Keratinocyte (primary cell): ENCODE results near the gene PLCL2. TPM values are rescaled to one million over a fixed set of nuclear protein-coding genes. Genes with fewer than 3 reads are reported as not detected.

Experiments
- DNase-seq: peaks from one replicate; pipeline ENCODE4 v3.0.0-alpha.2; 2011; ENCODE audit warnings: low read depth, missing footprints, low spot score
- FAIRE-seq: peaks from 2 replicates; lab custom pipeline; 2011; peaks lifted over from hg19 to GRCh38; lab: Jason Lieb, UNC
- H2AFZ ChIP-seq: 2 replicates; pipeline ENCODE4 v1.6.0; 2012; ENCODE audit warnings: low read length, control low read depth, inconsistent platforms; ENCODE audit not compliant: control insufficient read depth
- H3K27ac ChIP-seq: 2 replicates; pipeline ENCODE4 v1.5.1; 2011; ENCODE audit warnings: low read length; ENCODE audit not compliant: control insufficient read depth, insufficient read depth
- H3K27me3 ChIP-seq: 3 replicates; pipeline ENCODE4 v1.6.0; 2011; ENCODE audit warnings: low read length; ENCODE audit not compliant: control insufficient read depth, insufficient read depth; ENCODE audit errors: extremely low read depth
- H3K36me3 ChIP-seq, 2 experiments: 2 replicates in 1 of 2; 3 replicates in 1 of 2; pipeline ENCODE4 v1.5.1; 2011; ENCODE audit warnings: low read length in 2 of 2, mild to moderate bottlenecking in 1 of 2; ENCODE audit not compliant: control insufficient read depth in 2 of 2, insufficient read depth in 2 of 2; ENCODE audit errors: extremely low read depth in 1 of 2
- H3K4me1 ChIP-seq: 3 replicates; pipeline ENCODE4 v1.5.1; 2011; ENCODE audit warnings: low read length; ENCODE audit not compliant: control insufficient read depth, insufficient read depth; ENCODE audit errors: extremely low read depth
- H3K4me2 ChIP-seq: 3 replicates; pipeline ENCODE4 v1.6.0; 2011; ENCODE audit warnings: low read depth, low read length; ENCODE audit not compliant: control insufficient read depth, insufficient read depth; ENCODE audit errors: extremely low read depth
- H3K4me3 ChIP-seq, 3 experiments: fragments of 200-600 bp in 1 of 3; sonication (generic) in 1 of 3; 2 replicates in 2 of 3; 3 replicates in 1 of 3; pipeline ENCODE4 v1.5.1; 2011 to 2016; ENCODE audit warnings: low read length in 3 of 3, mild to moderate bottlenecking in 3 of 3, control low read depth in 2 of 3, inconsistent platforms in 1 of 3, low read depth in 1 of 3, mixed read lengths in 1 of 3, mixed run types in 1 of 3, moderate library complexity in 1 of 3; ENCODE audit not compliant: control insufficient read depth in 2 of 3, insufficient read depth in 2 of 3; ENCODE audit errors: extremely low read depth in 1 of 3
- H3K79me2 ChIP-seq: 2 replicates; pipeline ENCODE4 v1.6.0; 2012; ENCODE audit warnings: low read length; ENCODE audit not compliant: control insufficient read depth, insufficient read depth
- H3K9ac ChIP-seq: 3 replicates; pipeline ENCODE4 v1.6.0; 2011; ENCODE audit warnings: low read length; ENCODE audit not compliant: control insufficient read depth, insufficient read depth; ENCODE audit errors: extremely low read depth
- H3K9me1 ChIP-seq: 3 replicates; pipeline ENCODE4 v1.6.0; 2011; ENCODE audit warnings: low read length; ENCODE audit not compliant: control insufficient read depth, insufficient read depth; ENCODE audit errors: extremely low read depth
- H3K9me3 ChIP-seq: 2 replicates; pipeline ENCODE4 v1.5.1; 2012; ENCODE audit warnings: low read depth, low read length; ENCODE audit not compliant: control insufficient read depth
- H4K20me1 ChIP-seq: 3 replicates; pipeline ENCODE4 v1.6.0; 2011; ENCODE audit warnings: low read length; ENCODE audit not compliant: control insufficient read depth, insufficient read depth; ENCODE audit errors: extremely low read depth
- EZH2 ChIP-seq: IDR thresholded peaks from one replicate; pipeline ENCODE4 v1.6.1; 2012; ENCODE audit warnings: inconsistent platforms, mild to moderate bottlenecking, low read length, moderate library complexity
- dilution Hi-C: fragments of 300-500 bp; cut with MboI; formaldehyde crosslinking; loops from one replicate; pipeline ENCODE4 v1.7.0; 2020; ENCODE audit warnings: low sequenced_read_pairs; ENCODE audit not compliant: extremely low pct_ligation_motif_present
- polyA plus RNA-seq, 5 experiments: library from polyadenylated mRNA; depleted of rRNA in 3 of 5; stranded (reverse) in 3 of 5; stranded (forward) in 1 of 5; unstranded in 1 of 5; fragments of >200 nt; gene quantifications; 1 replicate in 1 of 5; 2 replicates in 3 of 5; 3 replicates in 1 of 5; pipeline versions ENCODE4 v1.2.1 to v1.2.3, GENCODE V29; 2011 to 2012; ENCODE audit warnings: missing spikeins in 2 of 5, low read depth in 1 of 5, low replicate concordance in 1 of 5
- TF ChIP-seq, protein P1 (sequence below), 3 experiments: IDR thresholded peaks in 1 of 3; conservative IDR thresholded peaks in 1 of 3; optimal IDR thresholded peaks in 1 of 3; 2 replicates in 2 of 3; 3 replicates in 1 of 3; pipeline versions ENCODE3 to v1.5.1; 2011; ENCODE audit warnings: low read length in 3 of 3, mild to moderate bottlenecking in 3 of 3, moderate library complexity in 2 of 3, control low read depth in 1 of 3, inconsistent platforms in 1 of 3; ENCODE audit not compliant: insufficient read depth in 2 of 3; ENCODE audit errors: extremely low read depth in 1 of 3

Gene PLCL2
- polyA plus RNA-seq, 1 donor (not counting 4 experiments of a cell fraction or from before 2014, with no cell fraction given): 0.20 TPM

DNA sequence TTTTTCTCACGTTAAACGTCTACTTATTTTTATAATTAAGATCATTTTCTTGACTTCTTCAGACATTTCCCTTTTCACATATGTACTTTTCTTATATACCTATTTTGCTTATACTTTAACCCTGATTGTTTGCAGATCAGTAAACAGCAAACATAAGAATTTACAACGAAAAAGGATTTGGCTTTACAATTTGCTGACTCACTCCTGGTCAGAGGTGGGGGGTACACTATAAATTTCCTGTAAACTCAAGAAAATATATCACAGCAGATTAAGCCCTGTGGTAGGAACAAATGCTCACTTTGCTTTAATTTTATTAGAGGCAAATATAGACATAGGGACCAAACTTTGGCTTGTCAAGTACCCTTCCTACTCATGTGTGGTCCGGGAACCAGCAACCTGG, 185.0 kb downstream of the PLCL2 start:
- DNase-seq: no peak
- dilution Hi-C loops: no loop called here
- H3K4me2 ChIP-seq: no peak overlapping the region

DNA sequence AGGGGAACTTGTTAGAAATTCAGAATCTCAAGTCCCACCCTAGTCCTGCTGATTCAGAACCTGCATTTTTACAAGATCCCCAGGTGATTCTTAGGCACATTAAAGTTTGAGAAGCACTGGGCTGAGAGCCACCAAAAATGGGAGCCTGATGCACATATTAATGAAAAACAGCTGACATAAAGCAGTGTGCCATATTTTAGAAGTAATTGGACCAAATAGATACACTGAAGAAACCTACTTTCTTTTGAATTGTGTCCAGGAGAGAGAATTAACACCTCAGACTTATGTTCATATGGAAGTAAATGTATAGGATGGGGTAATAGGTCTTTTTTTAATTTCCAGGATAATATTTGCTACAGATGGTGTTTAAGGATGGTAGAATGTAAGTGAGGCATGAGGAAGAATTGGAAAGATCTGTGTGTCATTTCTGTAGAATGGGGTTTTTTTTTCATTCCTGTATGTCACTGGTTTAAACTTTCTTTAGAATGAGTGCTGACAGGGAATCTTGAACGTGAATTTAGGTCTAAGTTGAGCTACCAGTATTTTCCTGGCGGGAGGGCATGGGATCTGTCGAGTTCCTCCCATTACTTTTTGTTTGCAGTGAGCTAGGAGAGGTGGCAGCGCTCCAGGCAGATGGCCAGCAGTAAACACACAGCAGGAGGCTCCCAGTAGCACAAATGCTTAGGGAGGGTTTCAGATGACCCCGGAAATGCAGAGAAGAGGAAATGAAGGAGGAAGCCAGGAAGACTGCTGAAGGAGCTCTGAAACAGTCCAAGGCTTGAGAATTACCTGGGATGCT, 185.6 kb downstream of the PLCL2 start:
- dilution Hi-C loops: no loop called here
- Histone ChIP-seq H3K4me1 (no peaks in the 10 kb centered on the region), H2AFZ (no peak overlapping the region), H4K20me1 (no peaks in the 10 kb centered on the region), H3K4me2 (no peak overlapping the region), H3K9ac (no peak overlapping the region), H3K27ac (no peak overlapping the region), H3K9me3 (no peaks in the 10 kb centered on the region), H3K36me3 (no peaks in the 10 kb centered on the region), H3K79me2 (no peaks in the 10 kb centered on the region), H3K27me3 (no peaks in the 10 kb centered on the region), H3K4me3 (no peak overlapping the region), H3K9me1 (no peaks in the 10 kb centered on the region)
- TF ChIP-seq, protein P1, sequence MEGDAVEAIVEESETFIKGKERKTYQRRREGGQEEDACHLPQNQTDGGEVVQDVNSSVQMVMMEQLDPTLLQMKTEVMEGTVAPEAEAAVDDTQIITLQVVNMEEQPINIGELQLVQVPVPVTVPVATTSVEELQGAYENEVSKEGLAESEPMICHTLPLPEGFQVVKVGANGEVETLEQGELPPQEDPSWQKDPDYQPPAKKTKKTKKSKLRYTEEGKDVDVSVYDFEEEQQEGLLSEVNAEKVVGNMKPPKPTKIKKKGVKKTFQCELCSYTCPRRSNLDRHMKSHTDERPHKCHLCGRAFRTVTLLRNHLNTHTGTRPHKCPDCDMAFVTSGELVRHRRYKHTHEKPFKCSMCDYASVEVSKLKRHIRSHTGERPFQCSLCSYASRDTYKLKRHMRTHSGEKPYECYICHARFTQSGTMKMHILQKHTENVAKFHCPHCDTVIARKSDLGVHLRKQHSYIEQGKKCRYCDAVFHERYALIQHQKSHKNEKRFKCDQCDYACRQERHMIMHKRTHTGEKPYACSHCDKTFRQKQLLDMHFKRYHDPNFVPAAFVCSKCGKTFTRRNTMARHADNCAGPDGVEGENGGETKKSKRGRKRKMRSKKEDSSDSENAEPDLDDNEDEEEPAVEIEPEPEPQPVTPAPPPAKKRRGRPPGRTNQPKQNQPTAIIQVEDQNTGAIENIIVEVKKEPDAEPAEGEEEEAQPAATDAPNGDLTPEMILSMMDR (optimal IDR thresholded peaks at IDR 0.05 in 1 of 3, IDR thresholded peaks at IDR 0.05 in 1 of 3, conservative IDR thresholded peaks at IDR 0.05 in 1 of 3; ENCODE audit: extremely low read depth in 1 of 3, insufficient read depth in 2 of 3, low read length in 3 of 3): no peak
- TF ChIP-seq EZH2: no peak
- DNase-seq (no peak), FAIRE-seq (no peak)

More for the DNA sequence above, 185.0 kb downstream of the PLCL2 start:
- Histone ChIP-seq H3K9me3 (no peaks in the 10 kb centered on the region), H3K79me2 (no peaks in the 10 kb centered on the region), H3K4me3 (no peak overlapping the region), H3K9ac (no peak overlapping the region), H2AFZ (no peak overlapping the region), H3K36me3 (no peaks in the 10 kb centered on the region), H3K4me1 (no peaks in the 10 kb centered on the region), H3K9me1 (no peaks in the 10 kb centered on the region), H4K20me1 (no peaks in the 10 kb centered on the region), H3K27ac (no peak overlapping the region), H3K27me3 (no peaks in the 10 kb centered on the region)
- no peak for FAIRE-seq
- TF ChIP-seq, protein P1 (optimal IDR thresholded peaks at IDR 0.05 in 1 of 3, IDR thresholded peaks at IDR 0.05 in 1 of 3, conservative IDR thresholded peaks at IDR 0.05 in 1 of 3; ENCODE audit: extremely low read depth in 1 of 3, insufficient read depth in 2 of 3, low read length in 3 of 3): no peak
- TF ChIP-seq EZH2: no peak
